ENCODE data around the gene EEFSEC. TPM values are rescaled to one million over a fixed set of nuclear protein-coding genes. Genes with fewer than 3 reads are reported as not detected.

EEFSEC gene
- total and polyA plus RNA-seq, 2 of the 8 experiments (the other 6 are each of a cell fraction or from before 2014, with no cell fraction given): 13.1 to 19.8 TPM

GRCh38 chr3:128380719-128381118 is 227.4 kb downstream of the EEFSEC start (continued):
- no peak for TF ChIP-seq E2F6 (IDR thresholded peaks at IDR 0.05)
